ENCODE results near the gene WWOX. TPM values are rescaled to one million over a fixed set of nuclear protein-coding genes. Genes with fewer than 3 reads are reported as not detected.
A peak's percentile ranks its signal among the peaks of the same experiment; 100 is the strongest.

WWOX gene
- total RNA-seq, 1 donor from 2014 or later = 7.3 TPM

DNA sequence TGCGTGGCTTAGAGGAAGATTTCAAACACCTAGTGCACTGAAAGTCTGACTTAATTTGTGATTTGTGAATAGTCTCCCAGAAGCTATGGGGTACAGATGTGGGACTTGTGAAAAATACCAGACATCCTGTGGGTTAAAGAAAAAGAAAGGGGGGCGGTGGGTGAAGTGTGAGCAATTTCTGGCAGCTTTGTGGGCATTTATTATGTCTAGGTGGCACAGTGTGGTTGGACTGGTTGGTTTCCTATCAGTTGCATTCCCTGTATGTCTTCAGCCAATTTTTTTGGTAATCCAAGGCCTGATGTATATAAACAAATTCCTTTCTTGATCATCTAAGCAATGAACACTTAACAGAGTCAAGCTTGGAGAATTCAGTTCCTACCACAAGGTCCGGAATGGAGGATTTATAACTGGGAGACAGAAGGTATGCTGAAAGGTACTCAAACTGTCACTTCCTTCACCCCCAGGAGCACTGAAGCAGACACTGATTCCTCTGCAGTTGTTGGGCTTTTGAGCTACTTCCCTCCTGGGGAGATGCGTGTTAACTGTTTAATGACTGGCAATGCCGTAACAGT lies 211.6 kb downstream of the WWOX start:
- Mint-ChIP-seq H3K27me3 (ENCODE audit: low read depth, unreplicated experiment) (no peaks in the 10 kb centered on the region), H3K4me1 (ENCODE audit: low read depth, unreplicated experiment) (peaks cover 34% of the 10 kb centered on the region), H3K36me3 (ENCODE audit: low read depth, unreplicated experiment) (no peaks in the 10 kb centered on the region), H3K27ac (ENCODE audit: unreplicated experiment) (peak overlapping the region; percentile 70), H3K4me3 (ENCODE audit: unreplicated experiment) (no peak overlapping the region), H3K9me3 (ENCODE audit: unreplicated experiment) (peaks cover 4% of the 10 kb centered on the region)
- Histone ChIP-seq H2AFZ (ENCODE audit: low read depth, low read length) (no peak overlapping the region), H3K36me3 (ENCODE audit: insufficient read depth, low read length) (no peaks in the 10 kb centered on the region), H3K9me3 (ENCODE audit: insufficient read depth, low read depth, low read length) (no peaks in the 10 kb centered on the region), H3K27ac (ENCODE audit: low read depth, low read length) (no peak overlapping the region), H3K4me3 (ENCODE audit: insufficient read depth, low read depth, low read length) (no peak overlapping the region), H3K27me3 (ENCODE audit: insufficient read depth, low read length) (no peaks in the 10 kb centered on the region), H3K4me1 (ENCODE audit: insufficient read depth, low read length) (no peaks in the 10 kb centered on the region), H3K4me2 (ENCODE audit: low read length) (no peak overlapping the region), H3K9ac (ENCODE audit: low read length) (no peak overlapping the region), H3K79me2 (ENCODE audit: insufficient read depth, low read length) (no peaks in the 10 kb centered on the region), H4K20me1 (ENCODE audit: insufficient read depth, low read length) (no peaks in the 10 kb centered on the region)
- DNase-seq (ENCODE audit: low read depth) = peak; percentile 52
- TF ChIP-seq, protein P1, sequence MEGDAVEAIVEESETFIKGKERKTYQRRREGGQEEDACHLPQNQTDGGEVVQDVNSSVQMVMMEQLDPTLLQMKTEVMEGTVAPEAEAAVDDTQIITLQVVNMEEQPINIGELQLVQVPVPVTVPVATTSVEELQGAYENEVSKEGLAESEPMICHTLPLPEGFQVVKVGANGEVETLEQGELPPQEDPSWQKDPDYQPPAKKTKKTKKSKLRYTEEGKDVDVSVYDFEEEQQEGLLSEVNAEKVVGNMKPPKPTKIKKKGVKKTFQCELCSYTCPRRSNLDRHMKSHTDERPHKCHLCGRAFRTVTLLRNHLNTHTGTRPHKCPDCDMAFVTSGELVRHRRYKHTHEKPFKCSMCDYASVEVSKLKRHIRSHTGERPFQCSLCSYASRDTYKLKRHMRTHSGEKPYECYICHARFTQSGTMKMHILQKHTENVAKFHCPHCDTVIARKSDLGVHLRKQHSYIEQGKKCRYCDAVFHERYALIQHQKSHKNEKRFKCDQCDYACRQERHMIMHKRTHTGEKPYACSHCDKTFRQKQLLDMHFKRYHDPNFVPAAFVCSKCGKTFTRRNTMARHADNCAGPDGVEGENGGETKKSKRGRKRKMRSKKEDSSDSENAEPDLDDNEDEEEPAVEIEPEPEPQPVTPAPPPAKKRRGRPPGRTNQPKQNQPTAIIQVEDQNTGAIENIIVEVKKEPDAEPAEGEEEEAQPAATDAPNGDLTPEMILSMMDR (IDR thresholded peaks at IDR 0.05; ENCODE audit: insufficient read depth, low read depth, low read length) = no peak
- no peak for TF ChIP-seq EZH2 (IDR thresholded peaks at IDR 0.05; ENCODE audit: insufficient read depth, low read length)
- FAIRE-seq = no peak

DNA sequence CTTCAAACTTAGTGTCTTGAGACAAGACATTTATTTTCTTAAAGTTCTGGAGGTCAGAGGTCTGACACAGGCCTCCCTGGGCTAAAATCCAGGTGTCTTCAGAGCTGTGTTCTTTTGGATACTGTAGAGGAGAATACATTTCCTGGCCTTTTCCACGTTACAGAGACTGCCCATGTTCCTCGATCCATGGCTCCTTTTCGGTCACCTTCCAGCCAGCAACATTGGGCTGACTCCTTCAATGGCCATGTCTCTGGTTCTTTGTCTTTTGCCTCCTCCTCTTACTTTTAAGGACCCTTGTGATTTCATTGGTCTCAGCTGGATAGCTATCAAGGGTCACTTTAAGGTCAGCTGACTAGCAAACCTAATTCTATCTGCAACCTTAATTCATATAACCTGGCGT lies 212.4 kb downstream of the WWOX start:
- TF ChIP-seq, protein P1 (IDR thresholded peaks at IDR 0.05; ENCODE audit: insufficient read depth, low read depth, low read length) = no peak
- TF ChIP-seq EZH2 (IDR thresholded peaks at IDR 0.05; ENCODE audit: insufficient read depth, low read length) = no peak

DNA sequence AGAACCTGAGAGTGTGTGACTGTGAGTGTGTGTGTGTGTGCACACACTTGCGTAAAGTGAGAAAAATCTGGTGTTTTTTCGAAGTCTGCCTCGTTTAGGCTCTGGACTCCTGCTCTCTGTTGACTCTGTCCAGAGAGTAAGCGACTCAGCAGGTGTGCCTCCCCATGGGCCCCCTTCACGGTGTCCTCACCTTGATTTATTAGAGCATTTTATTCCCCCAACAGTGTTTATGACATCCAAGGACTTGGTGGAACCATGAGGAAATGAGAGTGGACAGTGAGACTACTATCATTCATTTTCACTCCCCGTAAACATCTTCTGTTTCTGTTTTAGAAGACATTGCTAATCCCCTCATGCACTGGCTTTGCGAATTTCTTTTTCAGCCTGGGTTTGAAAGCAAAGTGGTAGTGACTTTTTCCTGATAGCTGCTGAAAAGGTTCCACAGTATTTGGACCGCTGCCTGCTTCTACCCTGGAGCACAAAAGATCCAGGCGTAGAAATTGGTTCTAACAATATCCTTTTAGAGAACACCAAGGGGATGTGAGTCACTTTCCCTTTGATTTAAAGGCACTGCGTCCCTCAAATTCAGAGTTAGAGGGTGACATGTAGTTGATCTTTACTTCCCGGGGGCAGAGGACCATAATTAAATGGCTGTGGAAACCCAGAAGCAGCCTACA lies 218.2 kb downstream of the WWOX start:
- FAIRE-seq (no peak), DNase-seq (ENCODE audit: low read depth) (no peak)
- no peaks in the 10 kb centered on the region for H3K36me3 Mint-ChIP-seq (ENCODE audit: low read depth, unreplicated experiment)
- no peaks in the 10 kb centered on the region for H3K9me3 ChIP-seq (ENCODE audit: insufficient read depth, low read depth, low read length)
- H3K27ac ChIP-seq (ENCODE audit: low read depth, low read length) = no peak overlapping the region
- peak overlapping the region; percentile 15 for H3K9ac ChIP-seq (ENCODE audit: low read length)
- peak overlapping the region; percentile 45 for H2AFZ ChIP-seq (ENCODE audit: low read depth, low read length)
- peak overlapping the region; percentile 25 for H3K4me3 ChIP-seq (ENCODE audit: insufficient read depth, low read depth, low read length)
- TF ChIP-seq EZH2 (IDR thresholded peaks at IDR 0.05; ENCODE audit: insufficient read depth, low read length) = no peak
- TF ChIP-seq, protein P1 (IDR thresholded peaks at IDR 0.05; ENCODE audit: insufficient read depth, low read depth, low read length) = no peak
- no peaks in the 10 kb centered on the region for H3K4me1 ChIP-seq (ENCODE audit: insufficient read depth, low read length)
- peaks cover 6% of the 10 kb centered on the region for H3K4me1 Mint-ChIP-seq (ENCODE audit: low read depth, unreplicated experiment)
- H3K27me3 Mint-ChIP-seq (ENCODE audit: low read depth, unreplicated experiment) = no peaks in the 10 kb centered on the region
- no peak overlapping the region for H3K27ac Mint-ChIP-seq (ENCODE audit: unreplicated experiment)
- no peaks in the 10 kb centered on the region for H4K20me1 ChIP-seq (ENCODE audit: insufficient read depth, low read length)
- H3K4me3 Mint-ChIP-seq (ENCODE audit: unreplicated experiment) = no peak overlapping the region
- no peaks in the 10 kb centered on the region for H3K9me3 Mint-ChIP-seq (ENCODE audit: unreplicated experiment)
- H3K27me3 ChIP-seq (ENCODE audit: insufficient read depth, low read length) = no peaks in the 10 kb centered on the region
- no peaks in the 10 kb centered on the region for H3K79me2 ChIP-seq (ENCODE audit: insufficient read depth, low read length)
- peak overlapping the region; percentile 76 for H3K4me2 ChIP-seq (ENCODE audit: low read length)
- no peaks in the 10 kb centered on the region for H3K36me3 ChIP-seq (ENCODE audit: insufficient read depth, low read length)

More for the DNA sequence above, 212.4 kb downstream of the WWOX start:
- Histone ChIP-seq H3K4me1 (ENCODE audit: insufficient read depth, low read length) (no peaks in the 10 kb centered on the region), H3K27ac (ENCODE audit: low read depth, low read length) (no peak overlapping the region), H3K36me3 (ENCODE audit: insufficient read depth, low read length) (no peaks in the 10 kb centered on the region), H4K20me1 (ENCODE audit: insufficient read depth, low read length) (no peaks in the 10 kb centered on the region), H3K4me2 (ENCODE audit: low read length) (no peak overlapping the region), H3K4me3 (ENCODE audit: insufficient read depth, low read depth, low read length) (no peak overlapping the region), H2AFZ (ENCODE audit: low read depth, low read length) (no peak overlapping the region), H3K27me3 (ENCODE audit: insufficient read depth, low read length) (no peaks in the 10 kb centered on the region), H3K79me2 (ENCODE audit: insufficient read depth, low read length) (no peaks in the 10 kb centered on the region), H3K9ac (ENCODE audit: low read length) (no peak overlapping the region), H3K9me3 (ENCODE audit: insufficient read depth, low read depth, low read length) (no peaks in the 10 kb centered on the region)
- no peak for FAIRE-seq
- Mint-ChIP-seq H3K27me3 (ENCODE audit: low read depth, unreplicated experiment) (no peaks in the 10 kb centered on the region), H3K9me3 (ENCODE audit: unreplicated experiment) (no peaks in the 10 kb centered on the region), H3K27ac (ENCODE audit: unreplicated experiment) (no peak overlapping the region), H3K36me3 (ENCODE audit: low read depth, unreplicated experiment) (no peaks in the 10 kb centered on the region), H3K4me3 (ENCODE audit: unreplicated experiment) (no peak overlapping the region), H3K4me1 (ENCODE audit: low read depth, unreplicated experiment) (peaks cover 26% of the 10 kb centered on the region)
- no peak for DNase-seq (ENCODE audit: low read depth)
